HCT116 (cell line): Measurements from ENCODE around the gene TMEM115. TPM values are rescaled to one million over a fixed set of nuclear protein-coding genes. Genes with fewer than 3 reads are reported as not detected.

Experiments
- ATAC-seq: fragments of 200-7000 bp; cut with Tn5 transposase; 2 replicates; pipeline ENCODE4 v1.9.1; 2020; ENCODE audit warnings: mild to moderate bottlenecking, moderate library complexity
- BruUV-seq: library from RNA; stranded (reverse); fragments of 400-500 nt; replicated peaks from 2 replicates; lab custom pipeline; 2021; lab: Mats Ljungman, UMichigan
- CTCF ChIA-PET: fragments of 300-600 bp; sonication (Branson Sonifier 250); formaldehyde crosslinking; loops from one replicate; lab custom pipeline; 2021; ENCODE audit warnings: antibody characterized with exemption; lab: Charles Lee
- POLR2A ChIA-PET: fragments of 300-600, 350-600 bp; sonication (Branson Sonifier 250); formaldehyde crosslinking; loops from one replicate; lab custom pipeline; 2021; ENCODE audit warnings: antibody characterized with exemption; lab: Charles Lee
- RAD21 ChIA-PET, 2 experiments: fragments of 300-600 bp; sonication (Branson Sonifier 250); formaldehyde crosslinking; loops; one replicate each; lab custom pipeline; 2023; ENCODE audit warnings: low total read pairs in 2 of 2; ENCODE audit not compliant: uncharacterized antibody in 2 of 2, unreplicated experiment in 2 of 2, low non-redundant PET in 1 of 2; lab: Charles Lee
- DNase-seq: peaks from one replicate; pipeline ENCODE4 v3.0.0-alpha.2; 2010; ENCODE audit warnings: low read depth, low spot score
- H2AFZ ChIP-seq: fragments of 200-600 bp; shearing (Covaris generic), sonication (generic); 2 replicates; pipeline ENCODE4 v1.6.1; 2017; ENCODE audit warnings: low read depth, mixed run types, mixed read lengths, antibody characterized with exemption, low read length; ENCODE audit not compliant: poor library complexity, severe bottlenecking
- H3K27ac ChIP-seq: 2 replicates; pipeline ENCODE4 v1.5.1; 2012; ENCODE audit warnings: low read depth, low read length
- H3K27me3 ChIP-seq: fragments of 200-600 bp; sonication (generic); 2 replicates; pipeline ENCODE4 v1.6.1; 2016; ENCODE audit warnings: mixed run types, low read length, mixed read lengths; ENCODE audit not compliant: insufficient read depth
- H3K36me3 ChIP-seq, 2 experiments: fragments of 200-500 bp in 1 of 2; fragments of 200-600 bp in 1 of 2; sonication (Bioruptor generic) in 1 of 2; sonication (generic) in 1 of 2; 2 replicates each; pipeline versions ENCODE4 v1.5.1 to v1.6.1; 2014 to 2016; ENCODE audit warnings: low read length in 2 of 2, inconsistent platforms in 1 of 2, mixed read lengths in 1 of 2, mixed run types in 1 of 2; ENCODE audit not compliant: insufficient read depth in 2 of 2, control insufficient read depth in 1 of 2
- H3K4me1 ChIP-seq, 2 experiments: fragments of 200-600 bp in 1 of 2; sonication (generic) in 1 of 2; 2 replicates each; pipeline versions ENCODE4 v1.5.1 to v1.6.1; 2012 to 2017; ENCODE audit warnings: low read length in 2 of 2, inconsistent platforms in 1 of 2, mild to moderate bottlenecking in 1 of 2, mixed read lengths in 1 of 2, mixed run types in 1 of 2, moderate library complexity in 1 of 2; ENCODE audit not compliant: insufficient read depth in 2 of 2, control insufficient read depth in 1 of 2
- H3K4me2 ChIP-seq: fragments of 200-600 bp; sonication (generic); 2 replicates; pipeline ENCODE4 v1.6.1; 2017; ENCODE audit warnings: mixed run types, low read length, mixed read lengths
- H3K4me3 ChIP-seq, 2 experiments: fragments of 200-600 bp in 1 of 2; sonication (generic) in 1 of 2; replicated peaks in 1 of 2; 2 replicates each; pipeline ENCODE4 v1.5.1; 2011 to 2016; ENCODE audit warnings: low read length in 2 of 2, control low read depth in 1 of 2, low read depth in 1 of 2, mild to moderate bottlenecking in 1 of 2, mixed read lengths in 1 of 2, mixed run types in 1 of 2
- H3K79me2 ChIP-seq: fragments of 200-600 bp; sonication (generic); 2 replicates; pipeline ENCODE4 v1.6.1; 2017; ENCODE audit warnings: mild to moderate bottlenecking, mixed run types, low read length, moderate library complexity, mixed read lengths; ENCODE audit not compliant: insufficient read depth
- H3K9ac ChIP-seq: fragments of 200-600 bp; sonication (generic); 2 replicates; pipeline ENCODE4 v1.6.1; 2016; ENCODE audit warnings: low read length, mixed read lengths
- H3K9me2 ChIP-seq: fragments of 200-600 bp; sonication (generic), shearing (Covaris generic); 2 replicates; pipeline ENCODE4 v1.6.1; 2017; ENCODE audit warnings: mixed run types, mild to moderate bottlenecking, moderate library complexity; ENCODE audit not compliant: insufficient read depth
- H3K9me3 ChIP-seq, 2 experiments: fragments of 200-500 bp in 1 of 2; fragments of 200-600 bp in 1 of 2; sonication (Bioruptor generic) in 1 of 2; sonication (generic) in 1 of 2; 2 replicates each; pipeline ENCODE4 v1.6.1; 2014 to 2017; ENCODE audit warnings: low read length in 2 of 2, mixed read lengths in 2 of 2, inconsistent platforms in 1 of 2, low read depth in 1 of 2, mild to moderate bottlenecking in 1 of 2, mixed run types in 1 of 2, moderate library complexity in 1 of 2; ENCODE audit not compliant: control insufficient read depth in 1 of 2, insufficient read depth in 1 of 2
- H4K20me1 ChIP-seq: fragments of 200-600 bp; sonication (generic), shearing (Covaris generic); 2 replicates; pipeline ENCODE4 v1.6.1; 2017; ENCODE audit warnings: mixed run types, mild to moderate bottlenecking, moderate library complexity; ENCODE audit not compliant: insufficient read depth
- EZH2phosphoT487 ChIP-seq: fragments of 200-600 bp; IDR thresholded peaks from 2 replicates; pipeline ENCODE4 v1.6.1; 2018; ENCODE audit warnings: antibody characterized with exemption, borderline replicate concordance
- POLR2A ChIP-seq: IDR thresholded peaks from 2 replicates; pipeline ENCODE4 v1.7.0; 2011; ENCODE audit warnings: borderline replicate concordance; ENCODE audit not compliant: insufficient read depth, insufficient read length; ENCODE audit errors: extremely low read depth
- POLR2AphosphoS5 ChIP-seq: IDR thresholded peaks from 2 replicates; pipeline ENCODE4 v1.6.1; 2011; ENCODE audit warnings: mild to moderate bottlenecking, low read depth, low read length, moderate library complexity
- RAD21 ChIP-seq: IDR thresholded peaks from 2 replicates; pipeline ENCODE4 v1.6.1; 2012; ENCODE audit warnings: low read depth, mild to moderate bottlenecking
- SIN3A ChIP-seq: IDR thresholded peaks from 2 replicates; pipeline ENCODE4 v1.6.1; 2012; ENCODE audit warnings: low read depth
- ZFX ChIP-seq: fragments of 450-650 bp; IDR thresholded peaks from 2 replicates; pipeline ENCODE4 v1.6.1; 2017
- intact Hi-C: fragments of 100-400 bp; cut with micrococcal nuclease; formaldehyde crosslinking; loops from 2 replicates; pipeline ENCODE4 v1.10.0; 2022
- total RNA-seq: library from RNA; stranded (reverse); gene quantifications from one replicate; pipeline ENCODE4 v1.2.1, GENCODE V29; 2021; ENCODE audit not compliant: unreplicated experiment
- TF ChIP-seq, protein P1 (sequence below), 3 experiments: fragments of 200-600 bp in 1 of 3; sonication (generic) in 1 of 3; IDR thresholded peaks in 2 of 3; conservative IDR thresholded peaks in 1 of 3; 2 replicates each; pipeline ENCODE4 v1.5.1; 2012 to 2017; ENCODE audit warnings: low read depth in 2 of 3, low read length in 2 of 3, antibody characterized with exemption in 1 of 3, borderline replicate concordance in 1 of 3, control low read depth in 1 of 3, mild to moderate bottlenecking in 1 of 3, mixed read lengths in 1 of 3, mixed run types in 1 of 3, moderate library complexity in 1 of 3; ENCODE audit not compliant: insufficient read depth in 1 of 3

Gene TMEM115
- total RNA-seq, 1 experiment from 2014 or later, result 24.6 TPM

DNA sequence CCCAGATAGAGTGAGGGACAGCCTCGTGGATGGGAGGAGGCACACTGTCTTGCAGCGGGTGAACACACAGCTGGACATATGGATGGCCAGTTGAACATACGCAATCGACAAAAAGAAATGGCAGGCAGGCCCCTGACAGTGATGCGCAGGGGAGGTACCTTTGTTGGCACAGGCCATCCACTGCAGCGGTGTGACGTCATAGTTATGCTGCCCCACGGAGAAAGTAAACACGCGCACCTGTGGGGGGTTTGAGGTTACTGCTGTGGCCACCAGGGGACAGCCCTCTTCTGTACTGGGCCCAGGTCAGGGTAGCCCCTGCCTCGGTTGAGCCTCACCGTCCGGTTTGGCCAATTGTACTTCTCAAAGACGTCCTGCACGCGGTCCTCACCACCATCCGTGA, 19.4 kb upstream of the TMEM115 start:
- no peak overlapping the region for H3K4me3 ChIP-seq
- no peak overlapping the region for H3K4me2 ChIP-seq
- DNase-seq (no peak), ATAC-seq (no peak)
- H3K4me1 ChIP-seq, result no peaks in the 10 kb centered on the region
- H3K27me3 ChIP-seq, result no peaks in the 10 kb centered on the region
- no peaks in the 10 kb centered on the region for H3K36me3 ChIP-seq
- no peak overlapping the region for H3K27ac ChIP-seq
- TF ChIP-seq POLR2A (no peak), EZH2phosphoT487 (no peak), RAD21 (no peak)
- no peak overlapping the region for H3K9ac ChIP-seq
- H3K9me3 ChIP-seq, result no peaks in the 10 kb centered on the region
- H3K9me2 ChIP-seq, result no peaks in the 10 kb centered on the region
- POLR2A ChIA-PET, result interaction anchor here (0.6 kb wide), 1 partner anchor 11 kb away, joined by 3 read pairs; no protein-coding TSS in a partner anchor
- intact Hi-C loops, result no loop called here
- CTCF ChIA-PET, result no interaction called here
- RAD21 ChIA-PET, result no interaction called here
- BruUV-seq, result no TSS peak
- no peak overlapping the region for H2AFZ ChIP-seq
- no peaks in the 10 kb centered on the region for H4K20me1 ChIP-seq
- no peaks in the 10 kb centered on the region for H3K79me2 ChIP-seq

DNA sequence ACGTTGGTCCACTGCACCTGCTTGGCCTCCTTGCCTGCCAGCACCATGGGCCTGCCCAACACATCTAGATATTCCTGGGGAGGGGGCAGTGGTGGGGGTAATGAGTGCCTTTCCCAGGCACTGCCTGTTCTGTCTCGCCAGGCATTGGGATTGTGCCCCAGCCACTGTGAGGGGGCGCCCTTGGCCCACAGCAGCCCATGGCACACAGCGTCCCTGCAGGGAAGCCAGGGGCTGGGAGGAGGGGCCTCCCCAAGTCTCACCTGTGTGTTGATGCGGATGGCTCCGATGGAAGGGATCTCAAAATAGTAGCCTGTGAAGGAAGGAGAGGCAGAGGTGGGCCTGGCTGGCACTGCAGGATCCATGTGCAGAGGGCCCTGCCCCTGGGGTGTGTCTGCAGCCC, 18.7 kb upstream of the TMEM115 start:
- no peaks in the 10 kb centered on the region for H4K20me1 ChIP-seq
- no peaks in the 10 kb centered on the region for H3K36me3 ChIP-seq
- no peak overlapping the region for H3K4me3 ChIP-seq
- ChIA-PET POLR2A (no interaction called here), CTCF (no interaction called here), RAD21 (no interaction called here)
- BruUV-seq, result no TSS peak
- no peak overlapping the region for H2AFZ ChIP-seq
- DNase-seq (no peak), ATAC-seq (no peak)
- no peaks in the 10 kb centered on the region for H3K9me2 ChIP-seq
- H3K4me1 ChIP-seq, result no peaks in the 10 kb centered on the region
- H3K9me3 ChIP-seq, result no peaks in the 10 kb centered on the region
- no peaks in the 10 kb centered on the region for H3K79me2 ChIP-seq
- intact Hi-C loops, result no loop called here
- no peak overlapping the region for H3K4me2 ChIP-seq
- H3K27ac ChIP-seq, result no peak overlapping the region
- H3K9ac ChIP-seq, result no peak overlapping the region
- peak; percentile 34; the same call in 1 of the 2 replicates for TF ChIP-seq RAD21
- no peak for TF ChIP-seq SIN3A
- TF ChIP-seq, protein P1, sequence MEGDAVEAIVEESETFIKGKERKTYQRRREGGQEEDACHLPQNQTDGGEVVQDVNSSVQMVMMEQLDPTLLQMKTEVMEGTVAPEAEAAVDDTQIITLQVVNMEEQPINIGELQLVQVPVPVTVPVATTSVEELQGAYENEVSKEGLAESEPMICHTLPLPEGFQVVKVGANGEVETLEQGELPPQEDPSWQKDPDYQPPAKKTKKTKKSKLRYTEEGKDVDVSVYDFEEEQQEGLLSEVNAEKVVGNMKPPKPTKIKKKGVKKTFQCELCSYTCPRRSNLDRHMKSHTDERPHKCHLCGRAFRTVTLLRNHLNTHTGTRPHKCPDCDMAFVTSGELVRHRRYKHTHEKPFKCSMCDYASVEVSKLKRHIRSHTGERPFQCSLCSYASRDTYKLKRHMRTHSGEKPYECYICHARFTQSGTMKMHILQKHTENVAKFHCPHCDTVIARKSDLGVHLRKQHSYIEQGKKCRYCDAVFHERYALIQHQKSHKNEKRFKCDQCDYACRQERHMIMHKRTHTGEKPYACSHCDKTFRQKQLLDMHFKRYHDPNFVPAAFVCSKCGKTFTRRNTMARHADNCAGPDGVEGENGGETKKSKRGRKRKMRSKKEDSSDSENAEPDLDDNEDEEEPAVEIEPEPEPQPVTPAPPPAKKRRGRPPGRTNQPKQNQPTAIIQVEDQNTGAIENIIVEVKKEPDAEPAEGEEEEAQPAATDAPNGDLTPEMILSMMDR (IDR thresholded peaks at IDR 0.05 in 2 of 3, conservative IDR thresholded peaks at IDR 0.05 in 1 of 3; ENCODE audit: borderline replicate concordance in 1 of 3, insufficient read depth in 1 of 3, low read depth in 2 of 3, low read length in 2 of 3), result 0 out of 6 replicates have a peak, but pooled peaks of 1 of the 3 experiments have one; percentile 9
- no peak for TF ChIP-seq ZFX
- no peak for TF ChIP-seq POLR2AphosphoS5
- TF ChIP-seq POLR2A, result no peak
- TF ChIP-seq, all 23 proteins: peak for 2
- H3K27me3 ChIP-seq, result no peaks in the 10 kb centered on the region
